Kasumi-1 (cell line): ENCODE measurements around the gene ZNF394.

Experiments
- DNase-seq, 2 experiments: peaks; one replicate each; lab custom pipeline; 2025; lab: John Stamatoyannopoulos, UW

ZNF394 gene

DNA sequence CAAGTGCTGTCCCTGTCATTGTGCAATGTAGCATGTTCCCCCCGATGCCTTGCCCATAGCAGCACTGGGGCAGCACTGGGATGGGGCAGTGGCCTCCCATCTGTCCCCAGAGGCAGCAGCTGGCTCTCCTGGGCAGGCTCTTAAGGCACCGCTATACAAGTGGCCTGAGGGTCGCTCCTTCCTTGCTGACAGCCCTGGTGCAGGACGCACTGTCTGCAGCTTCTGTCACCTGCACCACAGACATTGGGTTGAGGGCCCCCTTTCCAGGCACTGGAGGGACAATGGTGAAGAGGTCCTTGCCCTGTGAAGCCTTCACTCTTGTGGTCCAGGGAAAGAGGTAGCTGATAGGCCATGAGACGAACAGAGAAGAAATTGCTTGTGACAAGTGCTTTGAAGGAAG, 50.8 kb downstream of the ZNF394 start:
- no peak for DNase-seq

GRCh38 chr7:99448855-99449254, 51.2 kb downstream of the ZNF394 start:
- no peak for DNase-seq

DNA sequence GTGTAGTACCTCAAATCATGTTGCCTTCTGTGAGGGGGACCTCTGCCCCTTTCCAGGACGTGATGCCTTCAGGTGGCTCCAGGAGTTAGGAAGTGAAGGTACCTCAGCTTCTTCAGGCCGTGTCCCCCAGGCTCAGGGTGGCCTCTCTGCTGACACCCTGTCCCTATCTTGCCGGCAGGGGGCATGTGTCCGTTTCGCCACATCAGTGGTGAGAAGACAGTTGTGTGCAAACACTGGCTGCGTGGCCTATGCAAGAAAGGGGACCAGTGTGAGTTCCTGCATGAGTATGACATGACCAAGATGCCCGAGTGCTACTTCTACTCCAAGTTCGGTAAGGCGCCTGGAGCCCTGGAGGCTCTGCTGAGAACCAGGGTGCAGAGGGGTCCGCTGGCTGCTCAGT, 52.1 kb downstream of the ZNF394 start:
- peak; percentile 14 to 55 for DNase-seq

DNA sequence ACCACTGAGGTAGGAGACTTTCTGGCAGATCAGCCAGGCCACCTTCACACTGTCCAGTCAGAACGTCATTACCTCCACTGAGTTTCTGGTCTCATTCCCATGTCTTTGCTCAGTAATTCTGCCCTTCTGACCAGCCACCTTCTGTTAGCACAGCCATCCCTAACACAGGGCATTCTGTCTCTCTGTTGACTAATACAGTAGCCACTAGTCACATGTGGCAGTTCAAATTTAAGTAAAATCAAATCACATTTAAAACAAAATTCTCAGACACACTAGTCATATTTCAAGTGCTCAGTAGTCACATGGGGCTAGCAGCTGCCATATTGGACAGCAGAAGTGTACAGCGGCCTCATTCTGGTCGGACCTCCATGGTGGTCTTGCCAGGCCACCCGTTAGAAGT, 54.0 kb downstream of the ZNF394 start:
- no peak for DNase-seq
